ENCODE data around the gene PRR35.

Gene PRR35

GRCh38 chr16:561957-562938, 2.1 kb downstream of the PRR35 start:
- H3K4me3 ChIP-seq (replicated peaks; ENCODE audit: insufficient read depth, low read length): no peak overlapping the region
- no peak overlapping the region for H3K27ac ChIP-seq (replicated peaks)
- no peak for DNase-seq (ENCODE audit: low read depth in 1 of 2, low spot score in 1 of 2)
- no peak for TF ChIP-seq CTCF (IDR thresholded peaks at IDR 0.05; ENCODE audit: insufficient read depth, low read length)
- no peak for TF ChIP-seq GABPA (IDR thresholded peaks at IDR 0.05; ENCODE audit: low read depth)
- no peak for TF ChIP-seq POLR2AphosphoS5 (IDR thresholded peaks at IDR 0.05; ENCODE audit: low read depth)
- peaks cover 22% of the 10 kb centered on the region for H3K27me3 ChIP-seq (ENCODE audit: insufficient read depth, poor library complexity, severe bottlenecking)

GRCh38 chr16:563072-563644, 3.0 kb downstream of the PRR35 start:
- Histone ChIP-seq H3K27ac (replicated peaks) (no peak overlapping the region), H3K27me3 (ENCODE audit: insufficient read depth, poor library complexity, severe bottlenecking) (peaks cover 22% of the 10 kb centered on the region), H3K4me3 (replicated peaks; ENCODE audit: insufficient read depth, low read length) (no peak overlapping the region)
- TF ChIP-seq POLR2AphosphoS5 (IDR thresholded peaks at IDR 0.05; ENCODE audit: low read depth) (no peak), GABPA (IDR thresholded peaks at IDR 0.05; ENCODE audit: low read depth) (no peak), CTCF (IDR thresholded peaks at IDR 0.05; ENCODE audit: insufficient read depth, low read length) (no peak), REST (IDR thresholded peaks at IDR 0.05; ENCODE audit: insufficient replicate concordance, low read depth) (no peak), SPI1 (IDR thresholded peaks at IDR 0.05; ENCODE audit: borderline replicate concordance, low read depth) (no peak)
- no peak for DNase-seq (ENCODE audit: low read depth in 1 of 2, low spot score in 1 of 2)

GRCh38 chr16:564690-565418, 4.7 kb downstream of the PRR35 start:
- Histone ChIP-seq H3K4me3 (replicated peaks; ENCODE audit: insufficient read depth, low read length) (no peak overlapping the region), H3K27me3 (ENCODE audit: insufficient read depth, poor library complexity, severe bottlenecking) (peaks cover 12% of the 10 kb centered on the region), H3K27ac (replicated peaks) (no peak overlapping the region)
- no peak for TF ChIP-seq CTCF (IDR thresholded peaks at IDR 0.05; ENCODE audit: insufficient read depth, low read length)
- TF ChIP-seq SPI1 (IDR thresholded peaks at IDR 0.05; ENCODE audit: borderline replicate concordance, low read depth): no peak
- no peak for TF ChIP-seq GABPA (IDR thresholded peaks at IDR 0.05; ENCODE audit: low read depth)
- TF ChIP-seq POLR2AphosphoS5 (IDR thresholded peaks at IDR 0.05; ENCODE audit: low read depth): no peak
- TF ChIP-seq REST (IDR thresholded peaks at IDR 0.05; ENCODE audit: insufficient replicate concordance, low read depth): no peak
- no peak for DNase-seq (ENCODE audit: low read depth in 1 of 2, low spot score in 1 of 2)
